NCI-H460 (cell line): ENCODE results near the gene CEP112. TPM values are rescaled to one million over a fixed set of nuclear protein-coding genes. Genes with fewer than 3 reads are reported as not detected.
A peak's percentile ranks its signal among the peaks of the same experiment; 100 is the strongest.

Experiments used
- DNase-seq: peaks from one replicate; pipeline ENCODE4 v3.0.0-alpha.2; 2016; ENCODE audit warnings: low read depth; ENCODE audit errors: extremely low read depth
- polyA plus RNA-seq: library from polyadenylated mRNA; depleted of rRNA; stranded (reverse); fragments of >200 nt; gene quantifications from 2 replicates; pipeline ENCODE4 v1.2.3, GENCODE V29; 2014; cell fraction: nucleus; rRNA removed
- total RNA-seq: library from RNA; depleted of rRNA; stranded (reverse); fragments of >200 nt; shearing (Covaris generic); gene quantifications from 2 replicates; pipeline ENCODE4 v1.2.3, GENCODE V29; 2014; rRNA removed

Gene CEP112
- 6.5 and 6.6 TPM in 2 replicates for total RNA-seq
- 1.7 and 4.5 TPM in 2 replicates for polyA plus RNA-seq

GRCh38 chr17:66191593-66192377 lies at the start of gene CEP112:
TSS of gene CEP112 (minus strand) at chr17:66192133.
- DNase-seq = peak; percentile 30

- DNase-seq = no peak
These were observed 48.7 kb upstream of the CEP112 start for GRCh38 chr17:66240630-66241029.

- no peak for DNase-seq
These were observed 48.1 kb upstream of the CEP112 start for GRCh38 chr17:66240013-66240412.

GRCh38 chr17:66235377-66235994 lies 43.6 kb upstream of the CEP112 start:
- no peak for DNase-seq

- DNase-seq = no peak
These were observed 42.7 kb upstream of the CEP112 start for GRCh38 chr17:66234611-66235010.

GRCh38 chr17:66233023-66233753 lies 41.3 kb upstream of the CEP112 start:
- no peak for DNase-seq

GRCh38 chr17:66230922-66231591 lies 39.1 kb upstream of the CEP112 start:
- no peak for DNase-seq

- no peak for DNase-seq
These were observed 38.0 kb upstream of the CEP112 start for GRCh38 chr17:66229783-66230538.

GRCh38 chr17:66228887-66229782 lies 37.2 kb upstream of the CEP112 start, which contains the start of gene APOH:
TSS of gene APOH (minus strand) at chr17:66229415. CDS start at chr17:66229379, 36 bp downstream.
- DNase-seq = no peak

- DNase-seq = no peak
These were observed 35.5 kb upstream of the CEP112 start for GRCh38 chr17:66227212-66228045.

GRCh38 chr17:66222798-66223350 lies 30.9 kb upstream of the CEP112 start:
- DNase-seq = no peak

- no peak for DNase-seq
These were observed 30.0 kb upstream of the CEP112 start for GRCh38 chr17:66221755-66222530.

GRCh38 chr17:66221343-66221742 lies 29.4 kb upstream of the CEP112 start:
- DNase-seq = no peak

GRCh38 chr17:66220079-66220835 lies 28.3 kb upstream of the CEP112 start:
- no peak for DNase-seq

GRCh38 chr17:66215529-66215911 lies 23.6 kb upstream of the CEP112 start:
- DNase-seq = no peak

- no peak for DNase-seq
These were observed 23.1 kb upstream of the CEP112 start for GRCh38 chr17:66214884-66215528.
